Fibroblast of lung (primary cell): ENCODE data around the gene OTOP1. TPM values are rescaled to one million over a fixed set of nuclear protein-coding genes. Genes with fewer than 3 reads are reported as not detected.

Experiments used
- DNase-seq, 2 donors: peaks; one replicate each; pipeline versions ENCODE4 v3.0.0 to v3.0.0-alpha.2; 2010; ENCODE audit warnings: low read depth in 2 of 2
- H2AFZ ChIP-seq: 2 replicates; pipeline ENCODE4 v1.5.1; 2012; ENCODE audit warnings: low read length, control low read depth, inconsistent platforms
- H3K27ac ChIP-seq: 2 replicates; pipeline ENCODE4 v1.5.1; 2011; ENCODE audit warnings: low read length, control low read depth; ENCODE audit not compliant: insufficient read depth
- H3K27me3 ChIP-seq: 2 replicates; pipeline ENCODE4 v1.5.1; 2011; ENCODE audit warnings: mild to moderate bottlenecking, low read length; ENCODE audit not compliant: control insufficient read depth, insufficient read depth
- H3K36me3 ChIP-seq: 2 replicates; pipeline ENCODE4 v1.5.1; 2011; ENCODE audit warnings: low read length; ENCODE audit not compliant: control insufficient read depth, insufficient read depth
- H3K4me1 ChIP-seq: 2 replicates; pipeline ENCODE4 v1.5.1; 2011; ENCODE audit warnings: low read length; ENCODE audit not compliant: control insufficient read depth, insufficient read depth; ENCODE audit errors: extremely low read depth
- H3K4me2 ChIP-seq: 2 replicates; pipeline ENCODE4 v1.5.1; 2011; ENCODE audit warnings: low read length, control low read depth; ENCODE audit not compliant: insufficient read depth; ENCODE audit errors: extremely low read depth
- H3K4me3 ChIP-seq, 4 experiments: fragments of 200-600 bp in 1 of 4; sonication (generic) in 1 of 4; replicated peaks in 1 of 4; 2 replicates each; pipeline ENCODE4 v1.5.1; 2011 to 2016; ENCODE audit warnings: low read length in 4 of 4, low read depth in 3 of 4, mild to moderate bottlenecking in 3 of 4, control low read depth in 2 of 4, inconsistent platforms in 1 of 4, mixed read lengths in 1 of 4; ENCODE audit not compliant: insufficient read depth in 1 of 4; ENCODE audit errors: control extremely low read depth in 1 of 4
- H3K79me2 ChIP-seq: 2 replicates; pipeline ENCODE4 v1.5.1; 2012; ENCODE audit warnings: mild to moderate bottlenecking, low read length, inconsistent platforms; ENCODE audit not compliant: control insufficient read depth, insufficient read depth
- H3K9ac ChIP-seq: 2 replicates; pipeline ENCODE4 v1.5.1; 2011; ENCODE audit warnings: mild to moderate bottlenecking, low read length, control low read depth; ENCODE audit not compliant: insufficient read depth
- H3K9me3 ChIP-seq: 2 replicates; pipeline ENCODE4 v1.5.1; 2012; ENCODE audit warnings: low read depth, low read length; ENCODE audit not compliant: control insufficient read depth, insufficient read depth
- H4K20me1 ChIP-seq: 2 replicates; pipeline ENCODE4 v1.5.1; 2011; ENCODE audit warnings: low read length; ENCODE audit not compliant: control insufficient read depth, insufficient read depth; ENCODE audit errors: extremely low read depth
- CTCF ChIP-seq, 2 donors: IDR thresholded peaks in 1 of 2; conservative IDR thresholded peaks in 1 of 2; 1 replicate in 1 of 2; 2 replicates in 1 of 2; pipeline ENCODE4 v1.5.1; 2011 to 2012; ENCODE audit warnings: low read length in 2 of 2, control low read depth in 1 of 2, inconsistent platforms in 1 of 2, low read depth in 1 of 2, mild to moderate bottlenecking in 1 of 2
- EZH2 ChIP-seq: IDR thresholded peaks from 2 replicates; pipeline ENCODE4 v1.5.1; 2012; ENCODE audit warnings: low read length, control low read depth, mild to moderate bottlenecking; ENCODE audit errors: missing control alignments
- polyA plus RNA-seq, 2 donors: library from polyadenylated mRNA; depleted of rRNA in 1 of 2; stranded (reverse) in 1 of 2; unstranded in 1 of 2; fragments of >200 nt; gene quantifications; 2 replicates each; pipeline ENCODE4 v1.2.1, GENCODE V29; 2011 to 2012; ENCODE audit warnings: missing spikeins in 1 of 2
- total RNA-seq: library from RNA; depleted of rRNA; stranded (reverse); fragments of >200 nt; gene quantifications from 2 replicates; pipeline ENCODE4 v1.2.1, GENCODE V29; 2014

The OTOP1 gene
- total and polyA plus RNA-seq, 2 donors (not counting 1 experiment from before 2014, with no cell fraction given), result not detected

DNA sequence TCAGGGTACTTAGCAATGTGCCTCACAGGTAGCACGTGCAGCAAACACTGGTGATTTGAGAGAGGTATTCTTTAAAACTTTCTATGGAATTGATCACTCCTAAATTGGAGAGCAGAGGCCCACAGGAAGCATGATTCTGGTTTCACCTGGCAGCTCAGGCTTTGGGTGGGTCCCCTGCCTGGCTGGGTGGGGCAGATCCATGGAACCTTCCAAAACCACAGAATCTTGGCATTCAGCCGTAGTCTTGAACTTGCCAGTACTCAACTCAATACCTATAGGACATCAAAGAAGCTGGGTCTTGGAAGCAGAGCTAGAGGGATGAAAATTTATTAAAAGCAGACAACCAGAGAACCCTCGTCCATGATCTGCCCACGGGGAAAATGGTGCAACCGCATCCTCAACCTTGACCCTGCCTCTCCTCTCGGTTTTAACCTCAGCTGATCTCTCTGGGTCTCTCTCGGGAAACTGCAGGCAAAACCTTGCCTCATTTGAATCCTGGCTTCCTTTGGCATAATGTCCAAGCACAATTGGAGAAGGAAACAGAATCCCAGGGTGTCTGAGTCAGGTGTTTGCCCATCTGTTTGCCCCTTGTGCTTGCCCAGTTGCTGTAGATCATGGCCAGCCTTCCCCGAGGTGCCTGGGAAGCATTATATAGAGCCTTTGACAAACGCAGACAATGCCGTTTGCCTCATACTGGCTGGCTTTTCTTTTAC lies 22.9 kb downstream of the OTOP1 start:
- no peaks in the 10 kb centered on the region for H3K4me1 ChIP-seq
- no peaks in the 10 kb centered on the region for H3K27me3 ChIP-seq
- H3K27ac ChIP-seq, result no peak overlapping the region
- no peaks in the 10 kb centered on the region for H3K79me2 ChIP-seq
- no peaks in the 10 kb centered on the region for H3K36me3 ChIP-seq
- no peak overlapping the region for H3K4me3 ChIP-seq
- H3K4me2 ChIP-seq, result no peak overlapping the region
- no peak for TF ChIP-seq CTCF (conservative IDR thresholded peaks at IDR 0.05 in 1 of 2, IDR thresholded peaks at IDR 0.05 in 1 of 2; ENCODE audit: low read depth in 1 of 2, low read length in 2 of 2)
- TF ChIP-seq EZH2, result no peak
- H3K9ac ChIP-seq, result no peak overlapping the region
- DNase-seq, result no peak
- H3K9me3 ChIP-seq, result no peaks in the 10 kb centered on the region
- no peak overlapping the region for H2AFZ ChIP-seq
- no peaks in the 10 kb centered on the region for H4K20me1 ChIP-seq

DNA sequence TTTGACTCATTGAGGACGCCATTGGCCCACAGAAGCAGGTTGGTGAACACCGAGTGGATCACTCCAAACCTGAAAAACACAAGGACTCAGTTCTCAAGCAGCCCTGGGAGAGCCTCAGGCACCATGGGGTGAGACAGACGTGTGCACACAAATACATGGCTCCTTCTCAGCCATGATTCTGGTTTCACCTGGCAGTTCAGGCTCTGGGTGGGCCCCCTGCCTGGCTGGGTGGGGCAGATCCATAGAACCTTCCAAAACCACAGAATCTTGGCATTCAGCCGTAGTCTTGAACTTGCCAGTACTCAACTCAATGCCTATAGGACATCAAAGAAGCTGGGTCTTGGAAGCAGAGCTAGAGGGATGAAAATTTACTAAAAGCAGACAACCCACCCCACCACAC lies 24.2 kb downstream of the OTOP1 start:
- Histone ChIP-seq H3K9me3 (no peaks in the 10 kb centered on the region), H3K27ac (no peak overlapping the region), H3K79me2 (no peaks in the 10 kb centered on the region), H3K4me2 (no peak overlapping the region), H2AFZ (no peak overlapping the region), H3K27me3 (no peaks in the 10 kb centered on the region), H3K36me3 (no peaks in the 10 kb centered on the region), H3K4me3 (no peak overlapping the region), H3K9ac (no peak overlapping the region), H4K20me1 (no peaks in the 10 kb centered on the region), H3K4me1 (no peaks in the 10 kb centered on the region)
- no peak for TF ChIP-seq EZH2
- TF ChIP-seq CTCF (conservative IDR thresholded peaks at IDR 0.05 in 1 of 2, IDR thresholded peaks at IDR 0.05 in 1 of 2; ENCODE audit: low read depth in 1 of 2, low read length in 2 of 2), result no peak
- no peak for DNase-seq

DNA sequence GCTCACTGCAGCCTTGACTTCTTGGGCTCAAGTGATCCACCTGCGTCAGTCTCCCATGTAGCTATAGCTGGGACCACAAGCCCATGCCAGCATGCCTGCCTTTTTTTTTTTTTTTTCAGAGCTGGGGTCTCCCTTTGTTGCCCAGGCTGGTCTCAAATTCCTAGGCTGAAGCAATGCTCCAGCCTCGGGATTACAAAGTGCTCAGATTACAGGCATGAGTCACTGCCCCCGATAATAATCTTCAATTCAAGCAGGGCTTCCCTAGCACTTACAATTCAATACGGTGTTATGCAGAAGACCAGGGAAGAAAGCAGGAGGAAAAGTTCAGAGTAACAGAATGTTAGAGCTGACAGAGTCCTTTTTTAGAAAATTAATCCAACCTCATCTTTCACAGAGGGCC lies 26.1 kb downstream of the OTOP1 start:
- Histone ChIP-seq H3K9ac (no peak overlapping the region), H3K9me3 (no peaks in the 10 kb centered on the region), H3K36me3 (no peaks in the 10 kb centered on the region), H3K27ac (no peak overlapping the region), H3K4me2 (no peak overlapping the region), H3K4me3 (no peak overlapping the region), H3K4me1 (no peaks in the 10 kb centered on the region), H2AFZ (no peak overlapping the region), H3K79me2 (no peaks in the 10 kb centered on the region), H4K20me1 (no peaks in the 10 kb centered on the region), H3K27me3 (no peaks in the 10 kb centered on the region)
- TF ChIP-seq EZH2, result no peak
- no peak for DNase-seq
